Mammary epithelial cell (primary cell): ENCODE results near the gene ATP2B3.

ENCODE experiments used
- EZH2 ChIP-seq: IDR thresholded peaks from 2 replicates; pipeline ENCODE4 v1.6.1; 2012; ENCODE audit warnings: low read length, inconsistent platforms, borderline replicate concordance
- TF ChIP-seq, protein P1 (sequence below), 2 donors: IDR thresholded peaks in 1 of 2; conservative IDR thresholded peaks in 1 of 2; 2 replicates each; pipeline ENCODE4 v1.5.1; 2011 to 2012; ENCODE audit warnings: inconsistent platforms in 2 of 2, low read length in 2 of 2, mild to moderate bottlenecking in 2 of 2, control low read depth in 1 of 2, low read depth in 1 of 2; ENCODE audit not compliant: insufficient read depth in 1 of 2; ENCODE audit errors: extremely low read depth in 1 of 2

- TF ChIP-seq, protein P1, sequence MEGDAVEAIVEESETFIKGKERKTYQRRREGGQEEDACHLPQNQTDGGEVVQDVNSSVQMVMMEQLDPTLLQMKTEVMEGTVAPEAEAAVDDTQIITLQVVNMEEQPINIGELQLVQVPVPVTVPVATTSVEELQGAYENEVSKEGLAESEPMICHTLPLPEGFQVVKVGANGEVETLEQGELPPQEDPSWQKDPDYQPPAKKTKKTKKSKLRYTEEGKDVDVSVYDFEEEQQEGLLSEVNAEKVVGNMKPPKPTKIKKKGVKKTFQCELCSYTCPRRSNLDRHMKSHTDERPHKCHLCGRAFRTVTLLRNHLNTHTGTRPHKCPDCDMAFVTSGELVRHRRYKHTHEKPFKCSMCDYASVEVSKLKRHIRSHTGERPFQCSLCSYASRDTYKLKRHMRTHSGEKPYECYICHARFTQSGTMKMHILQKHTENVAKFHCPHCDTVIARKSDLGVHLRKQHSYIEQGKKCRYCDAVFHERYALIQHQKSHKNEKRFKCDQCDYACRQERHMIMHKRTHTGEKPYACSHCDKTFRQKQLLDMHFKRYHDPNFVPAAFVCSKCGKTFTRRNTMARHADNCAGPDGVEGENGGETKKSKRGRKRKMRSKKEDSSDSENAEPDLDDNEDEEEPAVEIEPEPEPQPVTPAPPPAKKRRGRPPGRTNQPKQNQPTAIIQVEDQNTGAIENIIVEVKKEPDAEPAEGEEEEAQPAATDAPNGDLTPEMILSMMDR (conservative IDR thresholded peaks at IDR 0.05 in 1 of 2, IDR thresholded peaks at IDR 0.05 in 1 of 2; ENCODE audit: extremely low read depth in 1 of 2, insufficient read depth in 1 of 2, low read depth in 1 of 2, low read length in 2 of 2), result no peak
- TF ChIP-seq EZH2, result no peak
Observed at GRCh38 chrX:153620576-153620975, 103.1 kb downstream of the ATP2B3 start.
